GM19099 (cell line): ENCODE data around the gene TMEM185B.
A peak's percentile ranks its signal among the peaks of the same experiment; 100 is the strongest.

Experiments
- POLR2A ChIP-seq: IDR thresholded peaks from 3 replicates; pipeline ENCODE4 v1.6.1; 2011; ENCODE audit warnings: low read depth; ENCODE audit not compliant: insufficient read length; ENCODE audit errors: extremely low read depth

Gene TMEM185B

GRCh38 chr2:120223034-120223912 is at the start of gene TMEM185B:
TMEM185B (minus strand) TSS chr2:120223400; CDS start chr2:120222976, 424 bp downstream.
- TF ChIP-seq POLR2A, result peak; percentile 87

- no peak for TF ChIP-seq POLR2A
Observed at GRCh38 chr2:120271711-120272379, 48.6 kb upstream of the TMEM185B start.

GRCh38 chr2:120269816-120270215 is 46.6 kb upstream of the TMEM185B start:
- no peak for TF ChIP-seq POLR2A

GRCh38 chr2:120269076-120269744 is 46.0 kb upstream of the TMEM185B start:
- no peak for TF ChIP-seq POLR2A

DNA sequence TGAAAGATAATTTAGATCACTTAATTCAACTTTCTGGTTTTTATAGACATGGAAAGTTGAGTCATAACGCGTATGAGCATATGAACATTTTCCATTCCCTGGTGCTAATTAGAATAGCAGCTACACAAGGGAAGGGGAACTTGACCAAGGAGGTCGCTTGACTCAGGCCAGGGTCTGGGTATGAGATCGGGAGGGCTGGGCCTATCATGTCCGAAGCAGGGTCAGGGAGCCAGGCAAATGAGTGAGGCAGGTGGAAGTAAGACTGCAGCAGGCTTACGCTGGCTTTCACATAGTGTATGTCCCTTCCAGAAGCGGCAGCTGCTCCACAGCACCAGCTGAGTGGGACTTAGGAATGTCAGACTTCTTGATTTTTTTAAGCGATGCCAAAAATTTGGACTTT is 44.1 kb upstream of the TMEM185B start:
- TF ChIP-seq POLR2A, result no peak

DNA sequence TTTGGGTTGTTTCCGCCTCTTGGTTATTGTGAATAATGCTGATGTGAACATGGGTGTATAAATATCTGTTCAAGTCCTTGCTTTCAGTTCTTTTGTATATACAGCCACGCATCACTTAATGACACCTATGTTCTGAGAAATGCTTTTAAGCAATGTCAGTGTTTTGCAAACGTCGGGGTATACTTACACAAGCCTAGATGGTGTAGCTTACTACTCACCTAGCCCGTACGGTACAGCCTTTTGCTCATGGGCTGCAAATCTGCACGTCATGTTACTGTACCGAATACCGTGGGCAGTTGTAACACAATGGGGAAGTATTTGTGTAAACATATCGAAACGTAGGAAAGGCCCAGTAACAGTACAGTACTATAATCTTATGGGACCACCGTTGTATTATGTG is 41.8 kb upstream of the TMEM185B start:
- no peak for TF ChIP-seq POLR2A

- TF ChIP-seq POLR2A, result no peak
Observed at GRCh38 chr2:120262761-120263428, 39.7 kb upstream of the TMEM185B start.

DNA sequence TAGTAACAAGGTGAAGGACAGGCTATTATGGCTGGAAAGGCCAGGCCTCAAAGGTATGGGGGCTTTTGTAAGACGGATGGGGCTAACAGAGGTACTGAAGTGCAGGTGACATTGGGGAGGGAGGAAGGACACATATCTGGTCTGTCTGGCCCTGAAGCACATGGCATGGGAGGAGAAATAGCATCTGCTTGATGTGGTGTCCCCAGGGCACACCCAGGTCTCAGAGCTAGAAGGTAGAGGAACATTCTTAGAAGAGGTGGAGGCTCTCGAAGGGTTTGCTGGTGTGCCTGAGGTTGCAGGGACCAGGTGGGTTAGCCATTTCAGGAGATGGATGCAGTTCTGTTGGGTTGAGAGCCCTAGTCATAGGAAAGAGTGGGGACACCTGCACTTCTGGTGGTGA is 39.0 kb upstream of the TMEM185B start:
- TF ChIP-seq POLR2A, result no peak

DNA sequence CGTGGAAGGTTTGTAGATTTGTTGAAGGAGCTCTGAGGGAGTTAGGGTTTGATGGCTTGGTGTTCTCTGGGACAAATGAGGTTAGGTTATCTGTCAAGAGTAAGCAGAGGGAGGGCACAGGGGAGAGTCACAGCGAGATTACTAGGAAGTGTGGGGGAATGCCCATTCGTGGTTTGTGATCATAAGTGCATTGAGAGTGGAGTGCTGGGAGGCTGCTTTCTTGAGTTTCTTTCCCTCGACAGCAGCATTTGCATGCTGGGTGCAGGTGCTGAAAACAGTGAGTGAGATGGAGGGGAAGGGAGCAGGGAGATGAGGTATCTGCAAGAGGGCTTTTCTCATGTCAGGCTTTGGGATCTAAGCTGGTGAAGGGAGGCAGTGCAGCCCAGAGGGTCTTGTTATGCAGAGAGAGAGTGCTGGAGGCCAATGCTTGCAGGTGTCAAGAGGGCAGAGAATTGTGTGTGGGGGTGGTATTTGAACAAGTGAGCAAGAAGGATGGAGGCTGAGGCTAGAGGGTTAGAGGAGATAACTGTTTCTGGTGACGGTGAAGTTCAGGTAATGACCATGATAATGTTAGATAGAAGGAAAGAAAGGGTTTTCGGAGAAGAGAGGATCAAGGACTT is 38.3 kb upstream of the TMEM185B start:
- no peak for TF ChIP-seq POLR2A

- TF ChIP-seq POLR2A, result no peak
Observed at GRCh38 chr2:120260736-120261135, 37.5 kb upstream of the TMEM185B start.

DNA sequence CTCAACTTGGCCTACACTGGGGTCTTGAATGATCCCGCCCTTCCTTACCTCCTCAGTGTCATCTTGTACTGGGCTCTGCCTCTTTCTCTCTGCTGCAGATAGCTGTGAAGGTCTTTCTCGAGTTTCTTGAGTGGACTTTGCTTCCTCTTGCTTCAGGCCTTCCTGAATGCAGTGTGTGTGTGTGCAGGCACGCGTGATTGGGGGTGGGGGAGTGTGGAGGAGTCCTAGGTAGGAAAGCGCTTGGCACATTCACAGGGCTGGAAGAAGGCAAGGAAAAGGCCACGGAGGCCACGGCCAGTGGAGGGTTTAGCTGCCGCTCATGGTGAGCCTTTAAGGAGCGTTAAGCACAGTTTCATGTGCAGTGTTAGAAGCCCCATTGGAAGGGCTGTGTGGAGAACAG is 35.0 kb upstream of the TMEM185B start:
- no peak for TF ChIP-seq POLR2A

DNA sequence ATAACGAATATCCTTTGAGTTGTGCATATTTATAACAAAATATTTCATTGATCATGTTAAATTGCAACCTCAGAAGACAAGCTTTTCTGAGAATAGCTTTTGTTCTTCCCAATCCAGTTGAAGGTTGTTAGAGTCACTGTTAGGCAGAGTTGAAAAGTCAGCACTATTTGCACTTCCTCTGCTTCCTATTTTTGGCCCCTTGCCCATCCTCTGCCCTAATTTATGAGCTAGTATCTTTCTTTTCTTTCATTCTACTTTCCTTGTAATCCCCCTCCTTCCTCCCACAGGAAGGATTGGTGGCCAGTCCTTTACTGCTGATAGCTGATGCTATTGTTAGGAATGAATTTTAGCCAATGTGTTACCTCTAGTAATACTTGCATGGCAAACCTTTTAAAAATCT is 34.3 kb upstream of the TMEM185B start:
- no peak for TF ChIP-seq POLR2A

DNA sequence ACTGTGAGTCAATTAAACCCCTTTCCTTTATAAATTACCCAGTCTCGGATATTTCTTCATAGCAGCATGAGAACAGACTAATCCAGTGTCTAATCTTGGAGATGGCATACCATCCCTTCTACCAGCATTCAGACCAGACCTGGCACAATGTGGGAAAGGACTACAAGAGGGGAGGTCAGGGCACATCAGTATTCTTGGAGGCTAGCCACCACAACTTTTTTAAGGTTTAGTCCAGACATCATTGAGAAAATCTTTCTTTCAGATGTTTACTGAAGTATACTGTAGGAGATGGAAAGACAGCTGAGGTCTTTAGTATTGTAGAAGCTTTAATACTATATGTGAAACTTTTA is 33.4 kb upstream of the TMEM185B start:
- TF ChIP-seq POLR2A, result no peak

DNA sequence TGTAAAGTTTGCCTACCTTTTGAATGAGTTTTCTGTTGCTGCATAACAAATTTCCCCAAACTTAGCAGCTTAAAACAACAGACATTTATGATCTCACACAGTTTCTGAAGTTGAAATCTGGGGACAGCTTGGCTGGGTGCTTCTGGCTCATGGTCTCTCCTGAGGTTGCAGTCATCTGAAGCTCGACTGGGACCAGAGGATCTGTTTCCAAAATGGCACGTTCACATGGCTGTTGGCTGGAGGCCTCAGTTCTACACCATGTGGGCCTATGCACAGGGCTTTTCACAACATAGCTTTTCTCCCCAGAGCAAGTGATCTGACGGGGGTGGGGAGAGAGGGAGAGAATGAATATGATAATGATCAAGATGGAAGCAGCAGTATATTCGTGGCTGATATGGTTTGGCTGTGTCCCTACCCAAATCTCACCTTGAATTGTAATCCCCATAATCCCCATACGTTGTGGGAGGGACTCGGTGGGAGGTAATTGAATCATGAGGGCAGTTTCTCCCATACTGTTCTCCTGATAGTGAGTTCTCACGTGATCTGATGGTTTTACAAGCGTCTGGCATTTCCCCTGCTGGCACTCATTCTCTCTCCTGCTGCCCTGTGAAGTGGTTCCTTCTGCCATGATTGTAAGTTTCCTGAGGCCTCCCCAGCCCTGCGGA is 32.9 kb upstream of the TMEM185B start:
- TF ChIP-seq POLR2A, result no peak
